Measurements from ENCODE around the gene HYCC2.
"Not testable (repeated sequence)": the region's sequence is repeated elsewhere in the genome, so short reads cannot be mapped to it uniquely, and the experiment has no call there.

The HYCC2 gene

GRCh38 chr2:201073071-201073470 is 1.6 kb upstream of the HYCC2 start:
- H3K4me3 ChIP-seq (ENCODE audit: insufficient read depth, low read depth, low read length), result no peak overlapping the region
- H3K27ac ChIP-seq (ENCODE audit: insufficient read depth, low read depth, low read length, poor library complexity, severe bottlenecking), result no peak overlapping the region
- 100% methylated on average over 1 of the region's 1 CpG; no CpG with 5 or more reads in 1 of the 2 experiments for WGBS, 2 experiments
- H3K9me3 ChIP-seq (ENCODE audit: control insufficient read depth, low read length), result no peaks in the 10 kb centered on the region
- H3K36me3 ChIP-seq (ENCODE audit: control insufficient read depth, insufficient read depth, low read length), result no peaks in the 10 kb centered on the region
- no peaks in the 10 kb centered on the region for H3K27me3 ChIP-seq (ENCODE audit: control insufficient read depth, insufficient read depth, low read length, poor library complexity, severe bottlenecking)
- peaks cover 4% of the 10 kb centered on the region for H3K4me1 ChIP-seq (ENCODE audit: control insufficient read depth, insufficient read depth, low read length)

GRCh38 chr2:201072201-201072530 is 695 bp upstream of the HYCC2 start:
- Histone ChIP-seq H3K4me1 (ENCODE audit: control insufficient read depth, insufficient read depth, low read length) (peaks cover 4% of the 10 kb centered on the region), H3K9me3 (ENCODE audit: control insufficient read depth, low read length) (no peaks in the 10 kb centered on the region), H3K27me3 (ENCODE audit: control insufficient read depth, insufficient read depth, low read length, poor library complexity, severe bottlenecking) (no peaks in the 10 kb centered on the region), H3K4me3 (ENCODE audit: insufficient read depth, low read depth, low read length) (peak overlapping the region; percentile 74), H3K36me3 (ENCODE audit: control insufficient read depth, insufficient read depth, low read length) (no peaks in the 10 kb centered on the region), H3K27ac (ENCODE audit: insufficient read depth, low read depth, low read length, poor library complexity, severe bottlenecking) (peak overlapping the region; percentile 69)
- WGBS, 2 experiments, result 6 to 8% methylated on average over 4 to 5 of the region's 5 CpGs

GRCh38 chr2:201070948-201071478 is 458 bp downstream of the HYCC2 start:
- Histone ChIP-seq H3K9me3 (ENCODE audit: control insufficient read depth, low read length) (no peaks in the 10 kb centered on the region), H3K36me3 (ENCODE audit: control insufficient read depth, insufficient read depth, low read length) (no peaks in the 10 kb centered on the region), H3K4me1 (ENCODE audit: control insufficient read depth, insufficient read depth, low read length) (peaks cover 4% of the 10 kb centered on the region), H3K27ac (ENCODE audit: insufficient read depth, low read depth, low read length, poor library complexity, severe bottlenecking) (peak overlapping the region; percentile 45), H3K4me3 (ENCODE audit: insufficient read depth, low read depth, low read length) (peak overlapping the region; percentile 74), H3K27me3 (ENCODE audit: control insufficient read depth, insufficient read depth, low read length, poor library complexity, severe bottlenecking) (no peaks in the 10 kb centered on the region)
- WGBS, 2 experiments, result 2 to 3% methylated on average over 21 of the region's 21 CpGs

DNA sequence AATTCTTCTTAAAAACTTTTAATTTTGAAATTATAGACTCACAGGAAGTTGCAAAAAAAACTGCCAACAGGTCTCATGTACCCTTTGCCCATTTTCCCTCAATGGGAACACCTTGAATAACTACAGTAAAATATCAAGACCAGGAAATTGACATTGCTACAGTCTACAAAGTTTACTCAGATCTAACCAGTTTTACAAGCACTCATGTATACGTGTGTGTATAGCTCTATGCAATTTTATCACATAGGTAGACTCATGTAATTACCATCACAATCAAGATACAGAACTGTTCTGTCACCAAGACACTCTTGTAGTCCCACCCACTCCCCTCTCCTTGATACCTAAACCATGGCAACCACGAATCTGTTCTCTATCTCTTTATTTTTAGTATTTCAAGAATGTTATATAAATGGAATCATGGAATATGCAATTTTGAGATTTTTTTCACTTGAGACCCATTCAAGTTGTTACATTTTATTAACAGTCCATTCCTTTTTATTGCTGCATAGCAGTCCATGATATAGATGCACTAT is 6.6 kb downstream of the HYCC2 start:
- no peak overlapping the region for H3K4me3 ChIP-seq (ENCODE audit: insufficient read depth, low read depth, low read length)
- H3K36me3 ChIP-seq (ENCODE audit: control insufficient read depth, insufficient read depth, low read length), result no peaks in the 10 kb centered on the region
- no peak overlapping the region for H3K27ac ChIP-seq (ENCODE audit: insufficient read depth, low read depth, low read length, poor library complexity, severe bottlenecking)
- no peaks in the 10 kb centered on the region for H3K4me1 ChIP-seq (ENCODE audit: control insufficient read depth, insufficient read depth, low read length)
- 83 to 100% methylated on average over 1 of the region's 2 CpGs for WGBS, 2 experiments
- H3K27me3 ChIP-seq (ENCODE audit: control insufficient read depth, insufficient read depth, low read length, poor library complexity, severe bottlenecking), result no peaks in the 10 kb centered on the region
- H3K9me3 ChIP-seq (ENCODE audit: control insufficient read depth, low read length), result no peaks in the 10 kb centered on the region

- H3K4me3 ChIP-seq (ENCODE audit: insufficient read depth, low read depth, low read length); H3K27me3 ChIP-seq (ENCODE audit: control insufficient read depth, insufficient read depth, low read length, poor library complexity, severe bottlenecking); H3K36me3 ChIP-seq (ENCODE audit: control insufficient read depth, insufficient read depth, low read length); H3K9me3 ChIP-seq (ENCODE audit: control insufficient read depth, low read length); H3K27ac ChIP-seq (ENCODE audit: insufficient read depth, low read depth, low read length, poor library complexity, severe bottlenecking); H3K4me1 ChIP-seq (ENCODE audit: control insufficient read depth, insufficient read depth, low read length): not testable (repeated sequence)
- WGBS, 2 experiments, result 96% methylated on average over 5 of the region's 5 CpGs
These were observed 8.0 kb downstream of the HYCC2 start for GRCh38 chr2:201063516-201063915.

DNA sequence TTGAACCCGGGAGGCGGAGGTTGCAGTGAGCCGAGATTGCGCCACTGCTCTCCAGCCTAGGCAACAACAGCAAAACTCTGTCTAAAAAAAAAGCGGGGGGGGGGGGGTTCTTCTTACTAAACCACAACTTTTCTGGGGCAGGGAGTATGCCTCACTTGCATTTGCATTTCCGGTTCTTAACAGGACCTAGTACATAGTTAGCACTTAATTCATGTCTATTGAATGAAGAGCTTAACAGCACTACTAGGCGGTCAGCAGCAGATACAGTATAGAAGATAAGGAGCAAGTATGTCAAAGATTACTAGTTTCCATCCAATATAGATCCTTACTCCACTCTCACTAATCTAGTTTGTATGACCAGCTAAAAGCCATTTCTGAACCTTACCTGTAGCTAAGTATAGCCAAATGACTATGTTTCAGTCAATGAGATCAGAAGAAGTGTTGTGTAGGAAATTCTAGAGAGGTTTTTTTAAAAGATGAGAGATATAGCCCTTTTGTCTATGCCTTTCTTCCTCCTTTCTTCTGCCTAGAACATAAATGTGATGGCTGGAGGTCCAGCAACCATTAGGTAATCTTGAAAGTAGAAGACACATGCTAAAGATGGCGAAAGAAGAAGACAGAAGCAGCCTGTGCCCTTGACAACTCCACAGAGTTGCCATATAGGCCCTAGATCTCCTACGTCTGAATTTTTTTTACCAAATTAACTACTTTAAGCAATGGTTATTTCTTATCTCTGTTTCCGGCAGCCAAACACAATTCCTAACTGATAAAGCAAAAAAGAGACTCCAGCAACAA is 11.3 kb downstream of the HYCC2 start:
- WGBS, 2 experiments, result 92 to 94% methylated on average over 9 to 10 of the region's 10 CpGs
- Histone ChIP-seq H3K4me3 (ENCODE audit: insufficient read depth, low read depth, low read length) (no peak overlapping the region), H3K9me3 (ENCODE audit: control insufficient read depth, low read length) (no peaks in the 10 kb centered on the region), H3K27me3 (ENCODE audit: control insufficient read depth, insufficient read depth, low read length, poor library complexity, severe bottlenecking) (no peaks in the 10 kb centered on the region), H3K27ac (ENCODE audit: insufficient read depth, low read depth, low read length, poor library complexity, severe bottlenecking) (no peak overlapping the region), H3K36me3 (ENCODE audit: control insufficient read depth, insufficient read depth, low read length) (no peaks in the 10 kb centered on the region), H3K4me1 (ENCODE audit: control insufficient read depth, insufficient read depth, low read length) (no peaks in the 10 kb centered on the region)

DNA sequence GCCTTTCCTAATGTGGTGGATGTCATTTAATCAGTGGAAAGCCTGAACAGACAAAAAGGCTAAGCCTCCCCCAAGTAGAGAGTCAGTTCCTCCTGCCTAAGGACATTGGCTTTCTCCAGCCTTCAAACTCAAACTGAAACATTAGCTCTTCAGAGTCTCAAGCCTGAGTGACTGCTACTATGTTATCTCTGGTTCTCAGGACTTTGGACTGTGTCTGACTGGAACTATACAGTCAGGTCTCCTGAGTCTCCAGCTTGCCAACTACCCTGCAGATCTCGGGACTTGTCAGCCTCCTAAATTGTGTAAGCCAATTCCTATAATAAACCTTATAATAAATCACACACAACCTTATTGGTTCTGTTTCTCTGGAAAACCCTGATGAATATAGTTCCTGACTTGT is 12.6 kb downstream of the HYCC2 start:
- WGBS, 2 experiments, result 85 to 89% methylated on average over 1 of the region's 1 CpG
- H3K36me3 ChIP-seq (ENCODE audit: control insufficient read depth, insufficient read depth, low read length), result no peaks in the 10 kb centered on the region
- H3K27me3 ChIP-seq (ENCODE audit: control insufficient read depth, insufficient read depth, low read length, poor library complexity, severe bottlenecking), result no peaks in the 10 kb centered on the region
- H3K4me3 ChIP-seq (ENCODE audit: insufficient read depth, low read depth, low read length), result no peak overlapping the region
- no peaks in the 10 kb centered on the region for H3K4me1 ChIP-seq (ENCODE audit: control insufficient read depth, insufficient read depth, low read length)
- H3K9me3 ChIP-seq (ENCODE audit: control insufficient read depth, low read length), result no peaks in the 10 kb centered on the region
- H3K27ac ChIP-seq (ENCODE audit: insufficient read depth, low read depth, low read length, poor library complexity, severe bottlenecking), result no peak overlapping the region

GRCh38 chr2:201057715-201058248 is 13.7 kb downstream of the HYCC2 start:
- Histone ChIP-seq H3K27me3 (ENCODE audit: control insufficient read depth, insufficient read depth, low read length, poor library complexity, severe bottlenecking) (no peaks in the 10 kb centered on the region), H3K9me3 (ENCODE audit: control insufficient read depth, low read length) (no peaks in the 10 kb centered on the region), H3K36me3 (ENCODE audit: control insufficient read depth, insufficient read depth, low read length) (no peaks in the 10 kb centered on the region), H3K4me1 (ENCODE audit: control insufficient read depth, insufficient read depth, low read length) (no peaks in the 10 kb centered on the region), H3K27ac (ENCODE audit: insufficient read depth, low read depth, low read length, poor library complexity, severe bottlenecking) (no peak overlapping the region), H3K4me3 (ENCODE audit: insufficient read depth, low read depth, low read length) (no peak overlapping the region)
- 89 to 93% methylated on average over 3 to 4 of the region's 4 CpGs for WGBS, 2 experiments

GRCh38 chr2:201057087-201057521 is 14.4 kb downstream of the HYCC2 start:
- Histone ChIP-seq H3K27me3 (ENCODE audit: control insufficient read depth, insufficient read depth, low read length, poor library complexity, severe bottlenecking) (no peaks in the 10 kb centered on the region), H3K9me3 (ENCODE audit: control insufficient read depth, low read length) (no peaks in the 10 kb centered on the region), H3K36me3 (ENCODE audit: control insufficient read depth, insufficient read depth, low read length) (no peaks in the 10 kb centered on the region), H3K4me3 (ENCODE audit: insufficient read depth, low read depth, low read length) (no peak overlapping the region), H3K27ac (ENCODE audit: insufficient read depth, low read depth, low read length, poor library complexity, severe bottlenecking) (no peak overlapping the region), H3K4me1 (ENCODE audit: control insufficient read depth, insufficient read depth, low read length) (no peaks in the 10 kb centered on the region)
- 88 to 100% methylated on average over 2 of the region's 2 CpGs for WGBS, 2 experiments

- 89 to 90% methylated on average over 11 of the region's 11 CpGs for WGBS, 2 experiments
- no peaks in the 10 kb centered on the region for H3K9me3 ChIP-seq (ENCODE audit: control insufficient read depth, low read length)
- no peaks in the 10 kb centered on the region for H3K36me3 ChIP-seq (ENCODE audit: control insufficient read depth, insufficient read depth, low read length)
- H3K4me1 ChIP-seq (ENCODE audit: control insufficient read depth, insufficient read depth, low read length), result no peaks in the 10 kb centered on the region
- H3K27ac ChIP-seq (ENCODE audit: insufficient read depth, low read depth, low read length, poor library complexity, severe bottlenecking), result no peak overlapping the region
- no peak overlapping the region for H3K4me3 ChIP-seq (ENCODE audit: insufficient read depth, low read depth, low read length)
- H3K27me3 ChIP-seq (ENCODE audit: control insufficient read depth, insufficient read depth, low read length, poor library complexity, severe bottlenecking), result no peaks in the 10 kb centered on the region
These were observed 22.0 kb downstream of the HYCC2 start for GRCh38 chr2:201049455-201049854.

Measured in ectodermal cell (in vitro differentiated cells).